Forelimb muscle (tissue), 1 donor: ENCODE results near the gene ZNF536. TPM values are rescaled to one million over a fixed set of nuclear protein-coding genes. Genes with fewer than 3 reads are reported as not detected.
"Not testable (repeated sequence)": the region's sequence is repeated elsewhere in the genome, so short reads cannot be mapped to it uniquely, and the experiment has no call there.

ENCODE experiments used
- DNase-seq: peaks from one replicate; pipeline ENCODE4 v3.0.0-alpha.2; 2013; ENCODE audit warnings: low read depth
- polyA plus RNA-seq: library from polyadenylated mRNA; unstranded; fragments of 120-200 nt; gene quantifications from one replicate; pipeline ENCODE4 v1.2.1, GENCODE V29; 2013; ENCODE audit not compliant: insufficient read length

The ZNF536 gene
- polyA plus RNA-seq, 1 donor = 2.3 TPM

- not testable (repeated sequence) for DNase-seq
Measured at GRCh38 chr19:30417166-30417565, 45.0 kb downstream of the ZNF536 start.

DNA sequence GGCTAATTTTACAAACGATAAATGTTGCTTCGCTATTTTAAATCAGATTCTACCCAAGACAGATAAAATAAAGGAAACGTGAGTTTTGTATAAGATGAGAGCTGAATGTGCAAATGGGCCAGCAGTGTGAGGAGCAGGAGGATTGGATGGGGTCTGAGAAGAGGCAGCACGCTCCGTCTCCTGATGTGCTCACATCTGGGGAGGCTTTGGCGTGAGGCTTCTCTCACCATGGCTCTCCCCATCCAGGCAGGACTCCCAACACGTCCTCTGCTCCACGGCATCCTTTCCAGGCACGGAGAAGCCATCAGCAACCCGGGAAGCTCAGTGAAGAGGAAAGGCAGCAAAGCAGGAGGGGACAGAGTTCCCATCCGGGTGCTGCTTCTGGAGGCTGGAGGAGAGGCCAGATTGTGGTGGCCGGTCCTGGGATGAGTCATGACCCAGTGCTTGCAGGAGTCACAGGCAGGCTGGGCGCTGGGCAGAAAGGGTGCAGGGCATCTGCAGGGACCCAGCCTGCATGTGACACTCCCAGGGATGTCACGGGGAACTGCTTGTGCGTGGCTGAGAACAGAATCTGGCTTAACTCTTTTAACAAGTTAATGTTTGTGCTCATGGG is 47.5 kb downstream of the ZNF536 start:
- no peak for DNase-seq

DNA sequence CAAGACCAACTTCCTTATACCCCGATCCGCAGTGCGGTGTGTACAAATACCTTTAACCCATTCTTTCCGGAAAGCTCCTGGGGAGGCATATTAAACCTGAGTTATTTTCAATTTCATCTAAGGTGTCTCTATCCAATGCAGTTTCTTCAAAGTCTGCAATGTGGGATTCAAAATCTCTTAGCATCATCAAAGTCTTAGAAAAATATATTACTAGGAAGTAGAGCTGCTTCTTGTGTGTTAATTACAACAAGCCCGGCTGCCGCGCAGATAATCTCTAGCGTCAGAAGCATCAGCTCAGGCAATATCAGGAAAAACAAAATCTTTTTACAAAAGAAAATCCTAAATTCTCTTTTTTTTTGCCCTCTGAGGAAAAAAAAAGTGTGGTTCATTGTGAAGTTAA is 48.1 kb downstream of the ZNF536 start:
- no peak for DNase-seq

DNA sequence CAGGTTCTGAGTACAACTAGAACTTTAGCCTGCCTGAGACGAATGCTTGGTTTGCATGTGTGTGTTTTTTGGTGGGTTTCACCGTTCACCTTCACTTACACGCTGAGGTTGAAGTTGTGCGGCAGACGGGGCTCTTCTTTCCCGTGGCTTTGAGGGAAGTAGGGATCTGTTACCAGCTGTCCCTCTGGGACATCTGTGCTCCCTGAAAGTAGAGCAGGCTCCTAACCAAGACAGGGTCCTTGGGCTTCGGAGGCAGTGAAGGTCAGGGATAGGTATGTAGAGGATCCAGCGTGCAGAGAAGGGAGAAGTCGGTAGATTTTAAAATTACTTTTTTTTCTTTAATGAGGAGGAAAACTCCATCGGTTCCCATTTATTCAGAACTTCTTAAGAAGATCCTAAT is 48.7 kb downstream of the ZNF536 start:
- DNase-seq = no peak

DNA sequence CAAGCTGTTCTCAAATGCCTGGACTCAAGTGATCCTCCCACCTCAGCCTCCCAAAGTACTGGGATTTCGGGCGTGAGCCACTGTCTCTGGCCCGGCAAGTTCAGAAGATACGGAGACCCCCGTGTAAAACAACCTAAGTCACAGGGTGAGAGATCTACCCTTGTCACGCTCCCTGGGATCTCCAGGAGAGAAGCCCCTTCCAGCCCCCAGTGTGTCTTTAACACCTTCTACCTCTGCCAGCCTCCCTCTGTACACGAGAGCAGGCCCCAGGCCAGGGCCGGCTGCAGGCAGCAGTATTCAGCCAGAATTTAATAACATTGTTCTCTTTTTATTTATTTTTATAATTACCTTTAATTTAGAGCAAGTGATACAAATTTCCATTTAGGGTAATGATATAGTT is 49.4 kb downstream of the ZNF536 start:
- DNase-seq = no peak

- DNase-seq = no peak
Measured at GRCh38 chr19:30423481-30423880, 51.3 kb downstream of the ZNF536 start.

GRCh38 chr19:30425885-30426838 is 54.0 kb downstream of the ZNF536 start:
- DNase-seq = no peak

- no peak for DNase-seq
Measured at GRCh38 chr19:30426864-30427263, 54.7 kb downstream of the ZNF536 start.

GRCh38 chr19:30428092-30428680 is 56.0 kb downstream of the ZNF536 start:
- DNase-seq = no peak

DNA sequence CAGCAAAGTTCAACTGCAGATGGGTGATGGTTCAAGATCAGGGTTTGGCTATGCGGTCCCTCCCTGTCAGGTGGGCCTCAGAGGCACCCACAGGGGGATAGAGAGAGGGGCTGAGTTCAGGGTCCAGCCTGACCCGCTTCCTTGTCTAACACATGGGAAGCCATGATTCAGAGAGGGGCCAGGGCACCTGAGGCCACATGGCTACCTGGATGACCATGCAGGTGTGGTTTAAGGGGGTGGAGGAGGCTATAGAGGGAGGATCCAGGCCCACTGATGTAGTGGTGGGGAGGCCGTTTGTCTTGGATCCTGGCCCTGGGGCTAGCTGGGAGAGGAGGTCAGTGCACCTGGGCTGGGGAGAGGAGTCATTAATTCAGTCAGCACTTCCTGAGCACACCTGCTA is 56.7 kb downstream of the ZNF536 start:
- no peak for DNase-seq

GRCh38 chr19:30430206-30430734 is 58.1 kb downstream of the ZNF536 start:
- DNase-seq = no peak

DNA sequence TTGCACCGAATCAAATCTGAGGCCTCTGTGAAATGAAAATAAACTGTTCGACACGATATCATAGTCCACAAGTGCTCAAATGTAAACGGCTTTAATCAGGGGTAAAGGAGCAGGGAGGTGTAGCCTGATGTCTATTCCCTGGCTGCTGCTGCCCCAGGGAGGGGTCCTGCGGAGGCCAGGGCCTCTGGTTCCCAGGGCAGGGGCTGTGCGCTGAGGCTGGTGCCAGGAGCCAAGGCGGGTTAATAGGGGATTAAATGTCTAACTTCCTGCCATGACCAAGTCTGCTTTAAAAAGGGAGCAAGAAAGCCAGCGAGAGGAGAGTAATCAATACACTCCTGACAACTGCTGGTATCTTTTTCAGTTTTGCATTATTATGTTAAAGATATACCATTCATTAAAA is 59.4 kb downstream of the ZNF536 start:
- DNase-seq = no peak

DNA sequence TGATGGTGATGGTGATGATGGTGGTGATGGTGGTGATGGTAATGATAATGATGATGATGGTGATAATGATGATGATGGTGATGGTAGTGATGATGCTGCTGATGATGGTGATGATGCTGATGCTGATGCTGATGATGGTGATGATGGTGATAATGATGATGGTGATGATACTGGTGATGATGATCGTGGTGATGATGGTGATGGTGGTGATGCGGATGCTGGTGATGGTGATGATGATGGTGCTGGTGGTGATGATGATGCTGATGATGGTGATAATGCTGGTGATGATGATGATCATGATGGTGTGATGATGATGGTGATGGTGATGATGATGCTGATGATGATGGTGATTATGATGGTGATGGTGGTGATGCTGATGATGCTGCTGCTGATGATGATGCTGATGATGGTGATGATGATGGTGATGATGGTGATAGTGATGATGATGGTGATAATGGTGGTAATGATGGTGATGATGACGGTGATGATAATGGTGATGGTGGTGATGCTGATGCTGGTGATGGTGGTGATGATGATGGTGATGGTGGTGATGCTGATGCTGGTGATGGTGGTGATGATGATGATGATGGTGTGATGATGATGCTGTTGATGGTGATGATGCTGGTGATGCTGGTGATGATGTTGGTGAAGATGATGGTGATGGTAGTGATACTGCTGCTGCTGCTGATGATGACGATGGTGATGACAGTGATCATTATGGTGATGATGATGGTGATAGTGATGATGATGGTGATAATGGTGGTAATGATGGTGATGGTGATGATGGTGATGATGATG is 62.8 kb downstream of the ZNF536 start:
- no peak for DNase-seq

- DNase-seq = no peak
Measured at GRCh38 chr19:30437869-30438268, 65.7 kb downstream of the ZNF536 start.

DNA sequence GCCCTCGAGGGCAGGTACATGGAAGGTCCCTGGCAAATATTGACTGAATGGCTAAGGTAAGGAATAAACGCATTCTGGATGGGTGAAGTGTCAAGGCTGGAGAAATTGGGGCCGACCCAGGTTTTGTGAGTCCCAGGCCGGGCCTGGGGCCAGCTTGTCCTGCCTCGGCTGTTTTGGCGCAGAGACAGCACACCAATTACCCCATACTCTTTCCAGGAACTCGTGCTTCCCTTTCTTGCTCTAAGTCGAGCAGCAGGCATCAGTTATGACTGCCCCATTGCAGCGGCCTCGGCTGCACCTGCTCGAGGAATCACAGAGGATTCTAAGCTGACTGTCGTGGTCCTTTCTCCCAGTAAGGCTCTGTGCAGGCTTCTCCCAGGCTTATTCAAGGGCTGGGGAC is 67.1 kb downstream of the ZNF536 start:
- no peak for DNase-seq

DNA sequence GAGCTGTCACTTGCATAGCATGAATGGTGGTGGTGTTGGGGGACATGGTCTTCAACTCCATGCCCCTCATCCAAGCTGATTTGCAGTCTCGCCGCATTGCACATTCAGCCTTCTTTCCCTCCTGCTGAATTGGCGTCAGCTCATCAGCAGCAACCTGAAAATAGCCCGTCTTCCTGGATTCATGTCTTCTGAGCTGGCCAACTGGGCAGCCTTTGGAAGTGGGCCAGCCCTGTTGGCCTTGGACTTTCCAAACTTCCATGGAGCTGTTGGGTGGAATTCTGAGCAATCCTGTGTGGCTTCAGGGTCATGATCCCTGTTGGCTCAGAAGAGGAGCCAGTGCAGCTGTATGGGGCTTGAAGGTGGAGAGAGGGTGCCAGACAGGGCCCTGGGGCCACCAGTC is 68.8 kb downstream of the ZNF536 start:
- no peak for DNase-seq

DNA sequence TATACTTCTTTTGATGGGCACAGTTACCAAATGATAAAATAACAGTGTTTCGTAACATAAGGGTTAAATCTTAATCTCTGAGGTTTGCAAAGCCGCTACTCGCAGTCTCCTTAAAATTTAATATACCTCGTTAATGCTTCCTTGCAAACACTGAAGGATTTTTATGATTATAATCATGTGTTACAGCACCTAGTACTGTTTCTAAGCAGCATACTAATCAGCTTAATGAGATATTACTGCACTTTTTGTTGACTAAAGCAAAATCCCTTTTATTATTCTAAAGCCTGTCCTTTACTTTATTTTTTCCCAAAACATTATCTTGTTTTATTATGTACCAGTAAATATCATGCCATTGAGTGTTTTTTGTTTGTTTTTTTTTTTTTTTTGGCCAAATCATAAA is 70.5 kb downstream of the ZNF536 start:
- DNase-seq = no peak

DNA sequence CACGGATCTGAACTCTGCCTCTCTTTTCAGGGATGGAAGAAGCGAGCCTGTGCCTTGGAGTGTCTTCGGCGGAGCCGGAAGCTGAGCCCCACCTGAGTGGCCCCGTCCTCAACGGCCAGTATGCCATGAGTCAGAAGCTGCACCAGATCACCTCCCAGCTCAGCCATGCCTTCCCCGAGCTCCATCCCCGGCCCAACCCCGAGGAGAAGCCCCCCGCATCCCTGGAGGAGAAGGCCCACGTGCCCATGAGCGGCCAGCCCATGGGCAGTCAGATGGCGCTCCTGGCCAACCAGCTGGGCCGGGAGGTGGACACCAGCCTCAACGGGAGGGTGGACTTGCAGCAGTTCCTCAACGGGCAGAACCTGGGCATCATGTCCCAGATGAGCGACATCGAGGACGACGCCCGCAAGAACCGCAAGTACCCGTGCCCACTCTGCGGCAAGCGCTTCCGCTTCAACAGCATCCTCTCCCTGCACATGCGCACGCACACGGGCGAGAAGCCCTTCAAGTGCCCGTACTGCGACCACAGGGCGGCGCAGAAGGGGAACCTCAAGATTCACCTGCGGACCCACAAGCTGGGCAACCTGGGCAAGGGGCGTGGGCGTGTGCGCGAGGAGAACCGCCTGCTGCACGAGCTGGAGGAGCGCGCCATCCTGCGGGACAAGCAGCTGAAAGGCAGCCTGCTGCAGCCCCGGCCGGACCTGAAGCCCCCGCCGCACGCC is 71.5 kb downstream of the ZNF536 start:
- no peak for DNase-seq

- DNase-seq = no peak
Measured at GRCh38 chr19:30444253-30444671, 72.1 kb downstream of the ZNF536 start.

- no peak for DNase-seq
Measured at GRCh38 chr19:30444686-30445232, 72.6 kb downstream of the ZNF536 start.

DNA sequence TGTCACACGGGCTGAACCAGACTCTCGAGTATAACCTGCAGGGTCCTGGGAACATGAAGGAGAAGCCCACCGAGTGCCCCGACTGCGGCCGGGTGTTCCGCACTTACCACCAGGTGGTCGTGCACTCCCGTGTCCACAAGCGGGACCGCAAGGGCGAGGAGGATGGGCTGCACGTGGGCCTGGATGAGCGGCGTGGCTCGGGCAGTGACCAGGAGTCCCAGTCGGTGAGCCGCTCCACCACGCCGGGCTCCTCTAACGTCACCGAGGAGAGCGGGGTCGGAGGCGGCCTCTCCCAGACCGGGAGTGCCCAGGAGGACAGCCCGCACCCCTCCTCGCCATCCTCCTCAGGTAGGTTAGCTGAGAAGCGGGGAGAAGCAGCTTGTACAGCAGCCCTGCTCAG is 73.2 kb downstream of the ZNF536 start:
- no peak for DNase-seq
